ENCODE results near the gene NCAPD2.

Gene NCAPD2

DNA sequence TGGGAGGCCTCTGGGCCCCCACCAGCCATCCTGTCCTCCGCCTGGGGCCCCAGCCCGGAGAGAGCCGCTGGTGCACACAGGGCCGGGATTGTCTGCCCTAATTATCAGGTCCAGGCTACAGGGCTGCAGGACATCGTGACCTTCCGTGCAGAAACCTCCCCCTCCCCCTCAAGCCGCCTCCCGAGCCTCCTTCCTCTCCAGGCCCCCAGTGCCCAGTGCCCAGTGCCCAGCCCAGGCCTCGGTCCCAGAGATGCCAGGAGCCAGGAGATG is 39.7 kb downstream of the NCAPD2 start:
- no peak for DNase-seq (ENCODE audit: low read depth in 2 of 2)

GRCh38 chr12:6533923-6534694 is 40.2 kb downstream of the NCAPD2 start, which contains the start of gene GAPDH:
TSS of gene GAPDH (plus strand) at chr12:6534517. CDS start at chr12:6534833, 316 bp downstream.
- DNase-seq (ENCODE audit: low read depth in 2 of 2), result peak; percentile 70 to 74

GRCh38 chr12:6534695-6534944 is 40.7 kb downstream of the NCAPD2 start:
- DNase-seq (ENCODE audit: low read depth in 2 of 2), result peak in 1 of 2 donors; percentile 64

DNA sequence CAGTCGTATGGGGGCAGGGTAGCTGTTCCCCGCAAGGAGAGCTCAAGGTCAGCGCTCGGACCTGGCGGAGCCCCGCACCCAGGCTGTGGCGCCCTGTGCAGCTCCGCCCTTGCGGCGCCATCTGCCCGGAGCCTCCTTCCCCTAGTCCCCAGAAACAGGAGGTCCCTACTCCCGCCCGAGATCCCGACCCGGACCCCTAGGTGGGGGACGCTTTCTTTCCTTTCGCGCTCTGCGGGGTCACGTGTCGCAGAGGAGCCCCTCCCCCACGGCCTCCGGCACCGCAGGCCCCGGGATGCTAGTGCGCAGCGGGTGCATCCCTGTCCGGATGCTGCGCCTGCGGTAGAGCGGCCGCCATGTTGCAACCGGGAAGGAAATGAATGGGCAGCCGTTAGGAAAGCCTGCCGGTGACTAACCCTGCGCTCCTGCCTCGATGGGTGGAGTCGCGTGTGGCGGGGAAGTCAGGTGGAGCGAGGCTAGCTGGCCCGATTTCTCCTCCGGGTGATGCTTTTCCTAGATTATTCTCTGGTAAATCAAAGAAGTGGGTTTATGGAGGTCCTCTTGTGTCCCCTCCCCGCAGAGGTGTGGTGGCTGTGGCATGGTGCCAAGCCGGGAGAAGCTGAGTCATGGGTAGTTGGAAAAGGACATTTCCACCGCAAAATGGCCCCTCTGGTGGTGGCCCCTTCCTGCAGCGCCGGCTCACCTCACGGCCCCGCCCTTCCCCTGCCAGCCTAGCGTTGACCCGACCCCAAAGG is 41.2 kb downstream of the NCAPD2 start:
- peak; percentile 49 to 53 for DNase-seq (ENCODE audit: low read depth in 2 of 2)

DNA sequence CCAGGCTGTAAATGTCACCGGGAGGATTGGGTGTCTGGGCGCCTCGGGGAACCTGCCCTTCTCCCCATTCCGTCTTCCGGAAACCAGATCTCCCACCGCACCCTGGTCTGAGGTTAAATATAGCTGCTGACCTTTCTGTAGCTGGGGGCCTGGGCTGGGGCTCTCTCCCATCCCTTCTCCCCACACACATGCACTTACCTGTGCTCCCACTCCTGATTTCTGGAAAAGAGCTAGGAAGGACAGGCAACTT is 41.7 kb downstream of the NCAPD2 start:
- DNase-seq (ENCODE audit: low read depth in 2 of 2), result no peak

DNA sequence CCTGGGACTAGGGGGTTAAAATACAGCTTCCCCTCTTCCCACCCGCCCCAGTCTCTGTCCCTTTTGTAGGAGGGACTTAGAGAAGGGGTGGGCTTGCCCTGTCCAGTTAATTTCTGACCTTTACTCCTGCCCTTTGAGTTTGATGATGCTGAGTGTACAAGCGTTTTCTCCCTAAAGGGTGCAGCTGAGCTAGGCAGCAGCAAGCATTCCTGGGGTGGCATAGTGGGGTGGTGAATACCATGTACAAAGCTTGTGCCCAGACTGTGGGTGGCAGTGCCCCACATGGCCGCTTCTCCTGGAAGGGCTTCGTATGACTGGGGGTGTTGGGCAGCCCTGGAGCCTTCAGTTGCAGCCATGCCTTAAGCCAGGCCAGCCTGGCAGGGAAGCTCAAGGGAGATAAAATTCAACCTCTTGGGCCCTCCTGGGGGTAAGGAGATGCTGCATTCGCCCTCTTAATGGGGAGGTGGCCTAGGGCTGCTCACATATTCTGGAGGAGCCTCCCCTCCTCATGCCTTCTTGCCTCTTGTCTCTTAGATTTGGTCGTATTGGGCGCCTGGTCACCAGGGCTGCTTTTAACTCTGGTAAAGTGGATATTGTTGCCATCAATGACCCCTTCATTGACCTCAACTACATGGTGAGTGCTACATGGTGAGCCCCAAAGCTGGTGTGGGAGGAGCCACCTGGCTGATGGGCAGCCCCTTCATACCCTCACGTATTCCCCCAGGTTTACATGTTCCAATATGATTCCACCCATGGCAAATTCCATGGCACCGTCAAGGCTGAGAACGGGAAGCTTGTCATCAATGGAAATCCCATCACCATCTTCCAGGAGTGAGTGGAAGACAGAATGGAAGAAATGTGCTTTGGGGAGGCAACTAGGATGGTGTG is 42.3 kb downstream of the NCAPD2 start:
- DNase-seq (ENCODE audit: low read depth in 2 of 2), result no peak

DNA sequence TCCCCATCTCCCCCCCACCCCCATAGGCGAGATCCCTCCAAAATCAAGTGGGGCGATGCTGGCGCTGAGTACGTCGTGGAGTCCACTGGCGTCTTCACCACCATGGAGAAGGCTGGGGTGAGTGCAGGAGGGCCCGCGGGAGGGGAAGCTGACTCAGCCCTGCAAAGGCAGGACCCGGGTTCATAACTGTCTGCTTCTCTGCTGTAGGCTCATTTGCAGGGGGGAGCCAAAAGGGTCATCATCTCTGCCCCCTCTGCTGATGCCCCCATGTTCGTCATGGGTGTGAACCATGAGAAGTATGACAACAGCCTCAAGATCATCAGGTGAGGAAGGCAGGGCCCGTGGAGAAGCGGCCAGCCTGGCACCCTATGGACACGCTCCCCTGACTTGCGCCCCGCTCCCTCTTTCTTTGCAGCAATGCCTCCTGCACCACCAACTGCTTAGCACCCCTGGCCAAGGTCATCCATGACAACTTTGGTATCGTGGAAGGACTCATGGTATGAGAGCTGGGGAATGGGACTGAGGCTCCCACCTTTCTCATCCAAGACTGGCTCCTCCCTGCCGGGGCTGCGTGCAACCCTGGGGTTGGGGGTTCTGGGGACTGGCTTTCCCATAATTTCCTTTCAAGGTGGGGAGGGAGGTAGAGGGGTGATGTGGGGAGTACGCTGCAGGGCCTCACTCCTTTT is 43.1 kb downstream of the NCAPD2 start:
- DNase-seq (ENCODE audit: low read depth in 2 of 2), result no peak

- DNase-seq (ENCODE audit: low read depth in 2 of 2), result peak; percentile 73 to 74
Measured at GRCh38 chr12:6537580-6538419, 43.9 kb downstream of the NCAPD2 start.

- DNase-seq (ENCODE audit: low read depth in 2 of 2), result no peak
Measured at GRCh38 chr12:6538420-6539313, 44.8 kb downstream of the NCAPD2 start.

GRCh38 chr12:6539314-6539682 is 45.4 kb downstream of the NCAPD2 start:
- no peak for DNase-seq (ENCODE audit: low read depth in 2 of 2)

GRCh38 chr12:6539707-6540134 is 45.8 kb downstream of the NCAPD2 start:
- DNase-seq (ENCODE audit: low read depth in 2 of 2), result no peak

- no peak for DNase-seq (ENCODE audit: low read depth in 2 of 2)
Measured at GRCh38 chr12:6540181-6540877, 46.4 kb downstream of the NCAPD2 start.

GRCh38 chr12:6541371-6542165 is 47.7 kb downstream of the NCAPD2 start:
- DNase-seq (ENCODE audit: low read depth in 2 of 2), result no peak

DNA sequence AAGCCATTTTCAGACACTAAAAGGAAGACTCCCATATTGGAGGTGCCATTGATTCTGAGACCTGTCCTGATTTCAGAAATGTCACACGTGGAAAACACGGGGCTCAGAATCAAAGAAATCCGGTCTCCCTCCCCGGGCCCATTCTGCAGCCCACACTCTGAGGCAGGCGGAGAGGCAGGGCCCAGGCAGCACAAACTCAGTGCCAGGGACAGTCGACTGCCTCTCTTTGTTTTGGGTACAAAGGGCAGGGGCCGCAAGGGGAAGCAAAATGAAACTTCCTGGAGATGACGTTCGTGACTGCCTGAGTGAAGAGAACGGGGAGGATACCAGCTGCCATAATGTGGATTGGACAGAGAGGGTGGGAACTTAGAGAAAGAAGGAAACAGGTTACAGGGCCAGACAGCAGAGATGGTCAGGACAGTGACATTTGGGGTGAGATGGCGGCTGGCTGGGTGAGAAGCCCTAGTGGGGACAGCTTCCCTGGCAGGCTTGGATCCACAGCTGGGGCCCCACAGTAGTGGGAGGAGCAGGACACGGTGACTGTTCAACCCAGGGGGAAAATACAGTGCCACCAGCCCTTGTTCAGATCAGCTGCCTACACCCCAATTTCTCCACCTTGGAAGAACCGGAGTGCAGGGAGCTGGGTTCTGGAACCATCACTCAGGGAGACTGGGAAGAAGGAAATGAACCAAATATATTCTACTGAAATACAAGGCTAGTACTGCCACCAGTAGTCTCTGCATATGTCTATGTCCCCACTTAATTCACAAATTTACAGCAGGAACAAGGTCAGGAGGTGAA is 48.5 kb downstream of the NCAPD2 start:
- no peak for DNase-seq (ENCODE audit: low read depth in 2 of 2)

- no peak for DNase-seq (ENCODE audit: low read depth in 2 of 2)
Measured at GRCh38 chr12:6546016-6546415, 52.1 kb downstream of the NCAPD2 start.

DNA sequence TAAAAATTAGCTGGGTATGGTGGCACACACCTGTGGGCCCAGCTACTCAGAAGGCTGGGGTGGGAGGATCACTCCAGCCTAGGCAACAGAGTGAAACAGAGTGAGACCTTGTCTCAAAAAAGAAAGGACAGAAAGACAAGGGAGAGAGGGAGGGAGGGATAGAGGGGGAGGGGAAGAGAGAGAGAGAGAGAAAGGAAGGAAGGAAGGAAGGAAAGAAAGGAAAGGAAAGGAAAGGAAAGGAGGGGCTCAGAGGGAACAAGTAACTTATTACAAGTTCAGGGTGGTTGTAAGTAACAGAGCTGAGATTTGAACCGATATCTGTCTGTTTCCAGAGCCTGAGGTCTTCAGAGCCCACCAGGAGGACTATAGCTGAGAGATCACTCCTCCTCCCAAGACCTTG is 53.7 kb downstream of the NCAPD2 start:
- DNase-seq (ENCODE audit: low read depth in 2 of 2), result no peak

GRCh38 chr12:6547987-6548386 is 54.1 kb downstream of the NCAPD2 start:
- DNase-seq (ENCODE audit: low read depth in 2 of 2), result no peak

GRCh38 chr12:6548556-6548955 is 54.7 kb downstream of the NCAPD2 start:
- no peak for DNase-seq (ENCODE audit: low read depth in 2 of 2)

All from stimulated activated CD4-positive, alpha-beta T cell treated with anti-CD3 and anti-CD28 coated beads, Interleukin-1b, Interleukin-23, amount 100 ng/mL, for 1 hour (primary cell).